ENCODE results near the gene TAF11L12. TPM values are rescaled to one million over a fixed set of nuclear protein-coding genes. Genes with fewer than 3 reads are reported as not detected.

Gene TAF11L12
- total RNA-seq, 1 donor from 2014 or later, result not detected

- Histone ChIP-seq H3K36me3 (no peaks in the 10 kb centered on the region), H3K4me1 (no peaks in the 10 kb centered on the region), H3K4me3 (no peak overlapping the region), H3K9me3 (no peaks in the 10 kb centered on the region), H3K27me3 (no peaks in the 10 kb centered on the region), H3K27ac (no peak overlapping the region)
- no peak for DNase-seq (ENCODE audit: low spot score in 2 of 2)
- no peak for TF ChIP-seq CTCF (IDR thresholded peaks at IDR 0.05)
- intact Hi-C loops (cut with DNase I), result no loop called here
These were observed 45.7 kb downstream of the TAF11L12 start for GRCh38 chr5:17655921-17656320.

Other genes with a start within 250 kb of the TAF11L12 start
- not detected for gene TAF11L2, start 112.2 kb upstream of the TAF11L12 start, total RNA-seq
- gene TAF11L3, start 92.0 kb upstream of the TAF11L12 start, total RNA-seq, result not detected
- not detected for gene TAF11L4, start 88.6 kb upstream of the TAF11L12 start, total RNA-seq
- gene TAF11L5, start 85.2 kb upstream of the TAF11L12 start, total RNA-seq, result not detected
- gene TAF11L6, start 81.7 kb upstream of the TAF11L12 start, total RNA-seq, result not detected
- not detected for gene TAF11L7, start 24.6 kb upstream of the TAF11L12 start, total RNA-seq
- gene TAF11L8, start 19.4 kb upstream of the TAF11L12 start, total RNA-seq, result not detected
- not detected for gene TAF11L9, start 16.0 kb upstream of the TAF11L12 start, total RNA-seq
- gene TAF11L10, start 12.6 kb upstream of the TAF11L12 start, total RNA-seq, result not detected
- not detected for gene TAF11L11, start 6.2 kb upstream of the TAF11L12 start, total RNA-seq
- gene TAF11L13, start 21.7 kb downstream of the TAF11L12 start, total RNA-seq, result not detected
- gene TAF11L14, start 24.1 kb downstream of the TAF11L12 start, total RNA-seq, result not detected

Measured in ascending aorta (tissue), 2 donors.